Neural progenitor cell (in vitro differentiated cells): ENCODE results near the gene TFDP1.

Experiments
- EZH2 ChIP-seq: fragments of 200-600 bp; sonication (generic); IDR thresholded peaks from 2 replicates; pipeline ENCODE4 v1.6.1; 2017; ENCODE audit warnings: antibody characterized with exemption, mild to moderate bottlenecking, moderate library complexity
- TF ChIP-seq, protein P1 (sequence below): fragments of 200-600 bp; sonication (generic); IDR thresholded peaks from 2 replicates; pipeline ENCODE4 v1.5.1; 2017; ENCODE audit warnings: antibody characterized with exemption, mild to moderate bottlenecking

DNA sequence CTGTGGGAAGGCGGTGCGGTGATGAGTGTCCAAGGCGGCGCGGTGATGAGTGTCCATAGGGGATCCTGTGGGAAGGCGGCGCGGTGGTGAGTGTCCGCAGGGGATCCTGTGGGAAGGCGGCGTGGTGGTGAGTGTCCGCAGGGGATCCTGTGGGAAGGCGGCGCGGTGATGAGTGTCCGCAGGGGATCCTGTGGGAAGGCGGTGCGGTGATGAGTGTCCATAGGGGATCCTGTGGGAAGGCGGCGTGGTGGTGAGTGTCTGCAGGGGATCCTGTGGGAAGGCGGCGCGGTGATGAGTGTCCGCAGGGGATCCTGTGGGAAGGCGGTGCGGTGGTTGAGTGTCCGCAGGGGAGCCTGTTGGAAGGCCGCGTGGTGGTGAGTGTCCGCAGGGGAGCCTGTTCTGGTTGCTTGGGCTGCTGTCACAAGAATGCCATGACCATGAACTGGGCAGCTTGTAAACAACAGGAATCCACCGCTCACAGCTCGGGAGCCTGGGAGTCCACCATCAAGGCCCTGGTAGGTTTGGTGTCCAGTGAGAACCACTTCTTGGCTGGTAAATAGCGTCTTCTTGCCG lies 21.4 kb downstream of the TFDP1 start:
- TF ChIP-seq, protein P1, sequence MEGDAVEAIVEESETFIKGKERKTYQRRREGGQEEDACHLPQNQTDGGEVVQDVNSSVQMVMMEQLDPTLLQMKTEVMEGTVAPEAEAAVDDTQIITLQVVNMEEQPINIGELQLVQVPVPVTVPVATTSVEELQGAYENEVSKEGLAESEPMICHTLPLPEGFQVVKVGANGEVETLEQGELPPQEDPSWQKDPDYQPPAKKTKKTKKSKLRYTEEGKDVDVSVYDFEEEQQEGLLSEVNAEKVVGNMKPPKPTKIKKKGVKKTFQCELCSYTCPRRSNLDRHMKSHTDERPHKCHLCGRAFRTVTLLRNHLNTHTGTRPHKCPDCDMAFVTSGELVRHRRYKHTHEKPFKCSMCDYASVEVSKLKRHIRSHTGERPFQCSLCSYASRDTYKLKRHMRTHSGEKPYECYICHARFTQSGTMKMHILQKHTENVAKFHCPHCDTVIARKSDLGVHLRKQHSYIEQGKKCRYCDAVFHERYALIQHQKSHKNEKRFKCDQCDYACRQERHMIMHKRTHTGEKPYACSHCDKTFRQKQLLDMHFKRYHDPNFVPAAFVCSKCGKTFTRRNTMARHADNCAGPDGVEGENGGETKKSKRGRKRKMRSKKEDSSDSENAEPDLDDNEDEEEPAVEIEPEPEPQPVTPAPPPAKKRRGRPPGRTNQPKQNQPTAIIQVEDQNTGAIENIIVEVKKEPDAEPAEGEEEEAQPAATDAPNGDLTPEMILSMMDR = no peak
- no peak for TF ChIP-seq EZH2
